BLaER1 treated with 17β-estradiol and CSF1 and Interleukin-3, amounts not matched to agents 10 nM and 100 nM (cell line): ENCODE measurements around the gene H3-3A.
A peak's percentile ranks its signal among the peaks of the same experiment; 100 is the strongest.

Experiments
- H3K27ac ChIP-seq, 11 experiments: shearing (Covaris generic); formaldehyde crosslinking; 2 replicates each; pipeline ENCODE4 v1.8.1; 2022
- H3K27me3 ChIP-seq, 11 experiments: shearing (Covaris generic); formaldehyde crosslinking; 2 replicates each; pipeline ENCODE4 v1.8.1; 2022
- H3K36me3 ChIP-seq, 11 experiments: shearing (Covaris generic); formaldehyde crosslinking; 2 replicates each; pipeline ENCODE4 v1.8.1; 2022
- H3K4me1 ChIP-seq, 10 experiments: shearing (Covaris generic); formaldehyde crosslinking; 2 replicates each; pipeline ENCODE4 v1.8.1; 2022
- H3K4me2 ChIP-seq, 11 experiments: shearing (Covaris generic); formaldehyde crosslinking; 2 replicates each; pipeline ENCODE4 v1.8.1; 2022
- H3K4me3 ChIP-seq, 10 experiments: shearing (Covaris generic); formaldehyde crosslinking; 2 replicates each; pipeline ENCODE4 v1.8.1; 2022
- H3K9ac ChIP-seq, 11 experiments: shearing (Covaris generic); formaldehyde crosslinking; 2 replicates each; pipeline ENCODE4 v1.8.1; 2022
- H3K9me3 ChIP-seq, 11 experiments: shearing (Covaris generic); formaldehyde crosslinking; replicated peaks in 1 of 11; 2 replicates each; pipeline ENCODE4 v1.8.1; 2022
- H4K20me1 ChIP-seq, 11 experiments: shearing (Covaris generic); formaldehyde crosslinking; 2 replicates each; pipeline ENCODE4 v1.8.1; 2022
- Cebpa-rat ChIP-seq, 11 experiments: shearing (Covaris generic); IDR thresholded peaks; 2 replicates each; pipeline ENCODE4 v1.8.1; 2022

H3-3A gene

DNA sequence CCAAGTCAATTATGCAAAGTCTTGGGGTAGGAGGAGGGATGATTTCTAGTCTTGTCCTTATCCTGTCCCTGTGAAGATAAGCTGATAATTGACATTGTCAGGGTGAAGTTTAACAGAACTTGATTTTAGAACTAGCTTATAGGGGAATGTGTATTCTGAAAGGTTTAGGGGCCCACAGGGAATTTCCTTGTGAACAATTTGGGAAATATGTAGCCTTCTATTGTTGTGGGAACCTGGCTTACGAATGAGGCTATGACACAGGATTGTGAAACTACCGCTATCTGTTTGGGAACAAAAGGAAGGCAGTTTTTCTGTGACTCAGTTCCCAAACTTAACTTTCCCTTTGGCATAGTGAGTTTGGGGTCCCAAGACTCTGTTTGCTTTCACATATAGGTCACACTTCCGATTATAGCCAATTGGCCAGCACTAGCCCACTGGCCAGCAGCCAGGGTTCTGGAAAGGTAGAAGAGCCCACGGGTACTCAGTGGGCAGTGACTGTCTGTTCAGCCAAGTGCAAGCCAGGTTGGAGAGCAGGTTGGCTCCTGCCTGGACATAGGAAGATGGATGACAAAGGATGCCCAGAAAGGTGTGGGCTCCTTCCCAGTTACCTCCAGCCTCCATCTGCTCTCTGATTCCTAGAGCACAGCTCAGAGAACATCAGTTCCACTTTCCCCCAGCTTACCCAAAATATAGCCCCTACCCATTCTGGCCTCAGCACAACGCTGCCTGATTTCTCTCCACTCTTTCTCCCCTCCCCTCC lies 35.5 kb downstream of the H3-3A start:
- H3K27ac ChIP-seq = no peak overlapping the region
- peaks cover 17 to 24% (median 20%) of the 10 kb centered on the region in 11 experiments for H3K27me3 ChIP-seq
- H3K4me3 ChIP-seq = no peak overlapping the region
- H3K4me1 ChIP-seq = peaks cover 0 to 12% (median 7%) of the 10 kb centered on the region in 10 experiments; a peak in 10 of 20 replicates
- TF ChIP-seq Cebpa-rat (IDR thresholded peaks at IDR 0.05) = no peak
- H3K9me3 ChIP-seq = no peaks in the 10 kb centered on the region
- H3K36me3 ChIP-seq = no peaks in the 10 kb centered on the region
- no peak overlapping the region for H3K9ac ChIP-seq
- H4K20me1 ChIP-seq = no peaks in the 10 kb centered on the region
- no peak overlapping the region for H3K4me2 ChIP-seq

DNA sequence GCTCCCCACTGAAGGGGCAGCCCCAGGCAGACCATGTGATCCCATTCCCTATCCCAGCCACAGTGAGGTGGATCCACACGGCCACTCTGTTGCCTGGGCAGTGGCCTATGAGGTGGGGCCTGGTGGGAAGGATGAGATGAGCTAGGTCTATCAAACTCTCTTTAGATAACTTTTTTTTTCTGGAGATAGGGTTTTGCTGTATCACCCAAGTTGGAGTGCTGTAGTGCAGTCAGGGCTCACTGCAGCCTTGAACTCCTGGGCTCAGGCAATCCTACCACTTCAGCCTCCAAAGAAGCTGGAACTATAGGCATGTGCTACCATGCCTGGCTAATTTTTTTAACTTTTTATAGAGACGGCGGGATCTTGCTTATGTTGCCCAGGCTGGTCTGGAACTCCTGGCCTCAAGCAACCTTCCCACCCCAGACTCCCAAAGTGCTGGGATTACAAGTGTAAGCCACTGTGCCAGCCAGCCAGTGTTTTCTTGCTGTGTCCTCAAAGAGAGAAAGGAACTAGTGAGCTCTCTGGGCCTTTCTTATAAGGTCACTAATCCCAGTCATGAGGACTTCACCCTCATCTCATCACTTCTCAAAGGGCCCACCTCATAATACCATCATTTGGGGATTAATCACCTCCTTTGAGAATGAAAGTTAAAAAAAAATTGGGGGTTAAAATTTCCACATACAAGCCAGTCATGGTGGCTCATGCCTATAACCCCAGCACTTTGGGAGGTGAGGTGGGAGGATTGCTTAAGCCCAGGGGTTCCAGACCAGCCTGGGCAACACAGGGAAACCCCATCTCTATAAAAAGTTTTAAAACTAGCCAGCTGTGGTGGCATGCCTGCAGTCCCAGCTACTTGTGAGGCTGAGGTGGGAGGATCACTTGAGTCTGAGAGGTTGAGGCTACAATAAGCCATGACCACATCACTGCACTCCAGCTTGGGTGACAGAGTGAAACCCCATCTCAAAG lies 36.6 kb downstream of the H3-3A start:
- Histone ChIP-seq H3K4me3 (no peak overlapping the region), H3K36me3 (no peaks in the 10 kb centered on the region)

DNA sequence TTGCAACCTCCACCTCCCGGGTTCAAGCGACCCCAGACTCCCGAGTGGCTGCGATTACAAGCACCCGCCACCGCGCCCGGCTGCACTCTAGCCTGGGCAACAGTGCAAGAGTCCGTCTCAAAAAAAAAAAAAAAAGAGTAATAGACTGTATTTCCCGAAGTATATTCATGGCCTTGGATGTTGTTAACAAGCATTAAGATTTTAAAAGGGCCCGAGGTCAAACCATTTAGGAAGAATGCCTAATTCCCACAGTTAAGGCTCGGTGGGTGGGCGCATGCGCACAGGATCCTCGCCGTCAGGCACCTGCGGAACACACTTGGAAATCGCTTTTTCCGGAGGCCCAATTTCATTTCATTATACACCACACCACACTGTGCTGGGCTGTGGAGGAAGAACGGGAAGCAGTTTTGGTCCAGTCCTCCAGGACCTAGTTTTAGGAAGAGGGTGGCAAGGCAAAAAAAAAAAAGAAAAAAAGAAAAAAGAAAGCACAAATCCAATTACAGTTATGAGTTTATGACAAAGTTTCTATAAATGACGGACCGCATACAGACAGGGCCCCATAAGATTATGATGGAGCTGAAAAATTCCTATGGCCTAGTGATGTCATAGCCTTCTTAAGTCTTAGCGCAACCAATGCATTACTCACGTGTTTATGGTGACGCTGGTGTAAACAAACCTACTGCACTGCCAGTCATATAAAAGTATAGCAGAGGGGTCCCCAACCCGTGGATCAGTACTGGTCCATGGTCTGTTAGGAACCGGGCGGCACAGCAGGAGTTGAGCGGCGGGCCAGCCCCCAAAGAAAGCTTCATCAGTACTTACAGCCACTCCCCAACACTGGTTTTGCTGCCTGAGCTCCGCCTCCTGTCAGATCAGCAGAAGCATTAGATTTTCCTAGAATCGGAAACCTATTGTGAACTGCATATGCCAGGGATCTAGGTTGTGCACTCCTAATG lies 38.2 kb downstream of the H3-3A start:
- no peak overlapping the region; a peak in 1 of 22 replicates for H3K9ac ChIP-seq
- no peaks in the 10 kb centered on the region for H3K9me3 ChIP-seq
- H3K4me3 ChIP-seq = peak overlapping the region in 2 of 10 experiments; percentile 19 to 22; a peak in 1 of 20 replicates
- H3K36me3 ChIP-seq = no peaks in the 10 kb centered on the region
- no peak for TF ChIP-seq Cebpa-rat (IDR thresholded peaks at IDR 0.05)
- no peak overlapping the region for H3K27ac ChIP-seq
- H3K4me2 ChIP-seq = peak overlapping the region; percentile 41 to 67 (median 48)
- H3K27me3 ChIP-seq = peaks cover 17 to 24% (median 20%) of the 10 kb centered on the region in 11 experiments
- H3K4me1 ChIP-seq = peaks cover 0 to 12% (median 2%) of the 10 kb centered on the region in 10 experiments; a peak in 5 of 20 replicates
- no peaks in the 10 kb centered on the region for H4K20me1 ChIP-seq

More for the DNA sequence above, 36.6 kb downstream of the H3-3A start:
- Histone ChIP-seq H3K9ac (no peak overlapping the region), H4K20me1 (no peaks in the 10 kb centered on the region), H3K9me3 (no peaks in the 10 kb centered on the region), H3K27me3 (peaks cover 17 to 24% (median 20%) of the 10 kb centered on the region in 11 experiments), H3K4me2 (no peak overlapping the region), H3K27ac (no peak overlapping the region), H3K4me1 (peaks cover 0 to 12% (median 0%) of the 10 kb centered on the region in 10 experiments; a peak in 5 of 20 replicates)
- no peak for TF ChIP-seq Cebpa-rat (IDR thresholded peaks at IDR 0.05)

DNA sequence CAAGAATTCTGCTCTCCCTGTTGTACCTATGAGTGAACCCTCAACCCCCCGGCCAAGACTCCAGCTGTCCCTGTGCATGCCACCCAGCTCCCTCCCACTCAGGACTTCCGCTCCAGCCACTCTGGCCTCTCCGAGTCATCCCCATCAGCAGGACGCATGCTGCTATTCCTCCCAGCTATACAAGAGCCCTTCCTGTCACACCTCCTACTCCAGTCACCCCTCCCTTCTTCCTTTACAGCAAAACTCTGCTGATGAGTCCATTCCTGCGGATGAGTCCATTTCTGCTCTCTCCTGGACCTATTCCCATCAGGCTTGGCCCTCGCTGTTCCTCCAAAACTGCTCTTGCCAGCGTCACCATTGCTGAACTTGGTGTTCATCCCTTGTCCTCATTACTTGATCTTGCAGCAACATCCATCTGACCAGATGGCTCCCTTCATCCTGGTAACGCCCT lies 42.2 kb downstream of the H3-3A start:
- Histone ChIP-seq H3K27me3 (peaks cover 12 to 17% (median 15%) of the 10 kb centered on the region in 11 experiments), H3K27ac (no peak overlapping the region), H3K4me3 (no peak overlapping the region), H3K9ac (no peak overlapping the region), H3K4me2 (no peak overlapping the region), H3K4me1 (peaks cover 10 to 38% (median 23%) of the 10 kb centered on the region in 10 experiments), H3K9me3 (no peaks in the 10 kb centered on the region), H3K36me3 (no peaks in the 10 kb centered on the region), H4K20me1 (peaks cover 0 to 5% (median 0%) of the 10 kb centered on the region in 11 experiments; a peak in 1 of 22 replicates)
- TF ChIP-seq Cebpa-rat (IDR thresholded peaks at IDR 0.05) = no peak

DNA sequence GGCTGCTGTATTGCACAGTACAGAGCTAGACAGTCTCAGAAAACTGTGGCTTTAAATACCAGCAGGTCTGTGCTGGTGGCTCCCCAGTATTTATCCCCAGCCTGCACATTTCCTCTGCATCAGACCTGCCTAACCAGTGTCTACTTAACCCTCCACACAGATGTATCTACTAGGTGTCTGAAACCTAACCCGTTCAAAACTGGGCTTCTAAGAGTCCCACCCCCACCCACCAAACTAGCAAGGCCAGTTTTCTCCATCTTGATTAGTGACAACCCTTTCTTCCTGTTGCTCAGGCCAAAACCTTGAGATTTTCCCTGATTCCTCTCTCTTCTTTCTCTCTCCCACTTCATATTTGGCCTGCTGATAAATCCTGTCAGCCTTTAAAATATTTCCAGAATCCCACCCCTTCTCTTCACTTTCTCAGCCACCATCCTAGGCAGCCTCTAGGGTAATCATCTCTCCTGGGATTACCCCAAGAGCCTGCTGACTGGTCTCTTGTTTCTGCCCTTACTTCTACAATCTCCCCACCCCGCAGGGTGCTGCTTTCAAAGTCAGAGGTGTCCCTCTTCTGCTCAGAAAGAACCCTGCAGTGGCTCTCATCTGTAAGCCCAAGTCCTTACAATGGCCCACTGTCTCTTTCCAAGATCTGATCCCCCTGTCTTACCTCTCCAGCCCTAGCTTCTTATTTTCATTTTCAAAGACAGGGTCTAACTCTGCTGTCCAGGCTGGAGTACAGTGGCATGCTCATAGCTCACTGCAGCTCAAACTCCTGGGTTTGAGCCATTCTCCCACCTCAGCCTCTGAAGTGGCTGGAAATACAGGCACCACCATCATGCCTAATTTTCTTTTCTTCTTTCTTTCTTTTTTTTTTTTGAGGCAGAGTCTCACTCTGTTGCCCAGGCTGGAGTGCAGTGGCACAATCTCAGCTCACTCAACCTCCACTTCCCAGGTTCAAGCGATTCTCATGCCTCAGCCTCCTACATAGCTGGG lies 45.2 kb downstream of the H3-3A start:
- H3K9me3 ChIP-seq = no peaks in the 10 kb centered on the region
- peaks cover 30 to 49% (median 41%) of the 10 kb centered on the region in 10 experiments for H3K4me1 ChIP-seq
- H3K9ac ChIP-seq = peak overlapping the region in 1 of 11 experiments; percentile 23; a peak in 2 of 22 replicates
- H3K27me3 ChIP-seq = no peaks in the 10 kb centered on the region
- no peak overlapping the region for H3K4me3 ChIP-seq
- H3K27ac ChIP-seq = no peak overlapping the region
- peaks cover 0 to 5% (median 0%) of the 10 kb centered on the region in 11 experiments; a peak in 1 of 22 replicates for H4K20me1 ChIP-seq
- TF ChIP-seq Cebpa-rat (IDR thresholded peaks at IDR 0.05) = no peak
- H3K36me3 ChIP-seq = no peaks in the 10 kb centered on the region
- peak overlapping the region in 9 of 11 experiments; percentile 6 to 88 (median 27); a peak in 11 of 22 replicates for H3K4me2 ChIP-seq

DNA sequence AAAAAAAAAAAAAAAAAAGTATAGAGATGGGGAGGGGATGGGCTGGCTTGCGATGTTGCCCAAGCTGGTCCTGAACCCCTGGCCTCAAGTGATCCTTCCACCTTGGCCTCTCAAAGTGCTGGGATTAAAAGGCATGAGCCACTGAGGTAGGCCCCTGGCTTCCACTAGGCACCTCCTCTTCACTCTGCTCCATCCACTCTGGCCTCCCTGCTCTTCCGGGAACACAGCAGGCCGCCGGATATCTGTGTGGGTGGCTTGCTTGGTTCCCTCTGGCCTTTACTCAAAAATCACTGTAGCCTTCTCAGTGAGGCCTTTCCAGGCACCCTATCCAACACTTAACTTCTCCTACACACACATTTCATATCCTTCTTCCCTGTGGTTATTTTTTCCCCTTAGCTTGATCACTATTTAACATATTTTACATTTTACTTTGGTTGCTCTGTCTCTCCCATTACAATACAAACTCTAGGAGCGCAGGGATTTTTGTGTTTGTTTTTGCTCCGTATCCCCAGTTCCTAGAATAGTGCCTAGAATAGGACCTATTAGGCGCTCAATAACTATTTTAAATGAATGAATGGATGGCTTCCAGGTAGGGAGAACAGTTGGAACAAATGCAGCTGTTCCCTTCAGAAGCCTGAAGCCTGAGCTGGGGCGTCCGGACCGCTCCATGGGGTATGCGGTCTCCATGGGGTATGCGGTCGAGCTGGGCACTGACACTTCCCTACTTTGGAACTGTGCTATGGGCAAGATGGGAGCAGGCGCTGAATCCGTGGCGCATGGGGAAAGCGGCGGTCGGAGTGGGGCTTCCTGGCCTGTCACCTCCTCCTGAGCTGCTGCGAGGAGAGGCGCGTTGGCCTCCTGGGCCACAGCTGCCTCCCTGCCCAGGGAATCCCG lies 46.7 kb downstream of the H3-3A start:
- H4K20me1 ChIP-seq = peaks cover 0 to 5% (median 0%) of the 10 kb centered on the region in 11 experiments; a peak in 1 of 22 replicates
- H3K4me1 ChIP-seq = peaks cover 33 to 57% (median 47%) of the 10 kb centered on the region in 10 experiments
- H3K27ac ChIP-seq = peak overlapping the region; percentile 55 to 98 (median 96)
- H3K4me3 ChIP-seq = peak overlapping the region; percentile 61 to 82 (median 74)
- H3K9me3 ChIP-seq = no peaks in the 10 kb centered on the region
- TF ChIP-seq Cebpa-rat (IDR thresholded peaks at IDR 0.05) = no peak
- peak overlapping the region; percentile 80 to 95 (median 89) for H3K4me2 ChIP-seq
- no peaks in the 10 kb centered on the region for H3K27me3 ChIP-seq
- no peaks in the 10 kb centered on the region for H3K36me3 ChIP-seq
- H3K9ac ChIP-seq = peak overlapping the region; percentile 88 to 95 (median 92)
